Measurements from ENCODE around the gene CSRP3.
A peak's percentile ranks its signal among the peaks of the same experiment; 100 is the strongest.

The CSRP3 gene

DNA sequence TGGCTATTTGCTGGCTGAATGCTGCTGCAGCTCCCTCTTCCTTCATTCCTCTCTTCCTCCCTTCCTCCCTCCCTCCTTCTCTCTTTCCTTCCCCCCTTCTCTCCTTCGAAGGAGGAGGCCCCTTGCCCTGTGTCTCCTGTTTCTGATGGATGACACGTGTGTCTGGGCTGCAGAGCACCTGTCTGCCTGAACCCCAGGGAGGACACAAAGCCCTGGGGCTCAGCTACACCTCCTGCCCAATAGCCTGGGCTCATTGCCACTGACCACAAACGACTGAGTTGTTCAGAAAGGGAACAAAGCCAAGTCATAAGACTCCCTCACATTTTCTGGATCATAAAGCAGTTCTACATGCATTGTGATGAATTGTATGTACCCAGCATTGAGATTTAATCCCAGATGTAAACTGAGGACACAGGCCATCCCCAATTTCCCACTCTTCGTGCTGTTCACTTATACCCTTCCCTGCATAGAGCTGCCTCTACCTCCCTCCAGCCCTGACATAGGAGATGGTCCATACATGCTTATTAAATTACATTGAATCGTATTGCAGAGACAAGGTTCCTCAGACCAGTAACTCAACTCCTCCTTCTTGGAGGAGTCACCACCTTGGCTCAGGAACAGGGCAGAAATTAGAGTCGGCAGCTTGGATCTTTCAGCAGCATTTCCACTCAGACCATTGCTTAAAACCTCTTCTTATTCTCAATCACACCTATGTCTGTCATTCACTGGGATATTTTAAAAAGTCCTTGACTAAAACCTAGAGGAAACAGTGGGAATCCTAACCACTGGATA, 1.2 kb downstream of the CSRP3 start:
- H3K36me3 ChIP-seq (ENCODE audit: insufficient read depth, low read length) = no peaks in the 10 kb centered on the region; the same call in 1 of the 2 replicates
- peak overlapping the region; percentile 72 for H3K4me2 ChIP-seq (ENCODE audit: low read depth, low read length, poor library complexity, severe bottlenecking)

DNA sequence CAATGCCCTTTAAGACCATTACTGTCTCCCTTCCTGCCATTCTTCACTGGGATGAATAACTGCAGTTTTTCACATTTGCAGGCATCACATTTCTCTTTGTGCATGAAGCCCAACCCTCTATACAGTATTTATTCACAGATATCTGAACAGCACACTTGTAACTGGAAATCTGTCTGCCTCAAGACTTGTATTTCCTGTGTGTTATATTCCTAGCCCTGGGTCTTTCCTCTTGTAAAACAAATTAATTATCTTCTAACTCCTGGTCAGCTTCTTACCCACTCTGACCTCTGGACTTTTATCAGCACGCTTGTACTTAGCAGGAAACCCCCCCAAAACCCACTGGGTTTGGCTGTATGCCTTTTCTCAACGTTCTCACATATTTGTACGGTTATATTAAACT, 2.0 kb downstream of the CSRP3 start:
- peaks cover 61% of the 10 kb centered on the region for H3K4me1 ChIP-seq (ENCODE audit: insufficient read depth, low read length, poor library complexity, severe bottlenecking)
- no peaks in the 10 kb centered on the region; the same call in 1 of the 2 replicates for H3K36me3 ChIP-seq (ENCODE audit: insufficient read depth, low read length)
- H3K9ac ChIP-seq (ENCODE audit: low read depth, low read length, poor library complexity, severe bottlenecking) = peak overlapping the region; percentile 75
- peaks cover 30% of the 10 kb centered on the region for H3F3A ChIP-seq (ENCODE audit: low read depth)
- H3K79me2 ChIP-seq (ENCODE audit: insufficient read depth, low read length) = no peaks in the 10 kb centered on the region
- peak overlapping the region; percentile 72 for H3K4me2 ChIP-seq (ENCODE audit: low read depth, low read length, poor library complexity, severe bottlenecking)
- no peaks in the 10 kb centered on the region for H4K20me1 ChIP-seq (ENCODE audit: insufficient read depth, low read length, poor library complexity, severe bottlenecking)
- no peak overlapping the region for H2AFZ ChIP-seq (ENCODE audit: low read length)
- H3K9me2 ChIP-seq (replicated peaks; ENCODE audit: low read depth, low read length) = no peaks in the 10 kb centered on the region
- TF ChIP-seq, protein P1, sequence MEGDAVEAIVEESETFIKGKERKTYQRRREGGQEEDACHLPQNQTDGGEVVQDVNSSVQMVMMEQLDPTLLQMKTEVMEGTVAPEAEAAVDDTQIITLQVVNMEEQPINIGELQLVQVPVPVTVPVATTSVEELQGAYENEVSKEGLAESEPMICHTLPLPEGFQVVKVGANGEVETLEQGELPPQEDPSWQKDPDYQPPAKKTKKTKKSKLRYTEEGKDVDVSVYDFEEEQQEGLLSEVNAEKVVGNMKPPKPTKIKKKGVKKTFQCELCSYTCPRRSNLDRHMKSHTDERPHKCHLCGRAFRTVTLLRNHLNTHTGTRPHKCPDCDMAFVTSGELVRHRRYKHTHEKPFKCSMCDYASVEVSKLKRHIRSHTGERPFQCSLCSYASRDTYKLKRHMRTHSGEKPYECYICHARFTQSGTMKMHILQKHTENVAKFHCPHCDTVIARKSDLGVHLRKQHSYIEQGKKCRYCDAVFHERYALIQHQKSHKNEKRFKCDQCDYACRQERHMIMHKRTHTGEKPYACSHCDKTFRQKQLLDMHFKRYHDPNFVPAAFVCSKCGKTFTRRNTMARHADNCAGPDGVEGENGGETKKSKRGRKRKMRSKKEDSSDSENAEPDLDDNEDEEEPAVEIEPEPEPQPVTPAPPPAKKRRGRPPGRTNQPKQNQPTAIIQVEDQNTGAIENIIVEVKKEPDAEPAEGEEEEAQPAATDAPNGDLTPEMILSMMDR (conservative IDR thresholded peaks at IDR 0.05; ENCODE audit: low read length) = no peak
- TF ChIP-seq EZH2phosphoT487 (IDR thresholded peaks at IDR 0.05; ENCODE audit: borderline replicate concordance) = no peak
- no peaks in the 10 kb centered on the region for H3K27me3 ChIP-seq (ENCODE audit: insufficient read depth, low read length, poor library complexity, severe bottlenecking)
- H3K4me3 ChIP-seq (ENCODE audit: low read length, poor library complexity, severe bottlenecking) = peak overlapping the region; percentile 52
- peaks cover 9% of the 10 kb centered on the region for H3K9me3 ChIP-seq (ENCODE audit: insufficient read depth, low read depth, low read length)

More for the DNA sequence above, 1.2 kb downstream of the CSRP3 start:
- Histone ChIP-seq H3K79me2 (ENCODE audit: insufficient read depth, low read length) (no peaks in the 10 kb centered on the region), H3K4me3 (ENCODE audit: low read length, poor library complexity, severe bottlenecking) (peak overlapping the region; percentile 52), H3K9ac (ENCODE audit: low read depth, low read length, poor library complexity, severe bottlenecking) (peak overlapping the region; percentile 75), H4K20me1 (ENCODE audit: insufficient read depth, low read length, poor library complexity, severe bottlenecking) (no peaks in the 10 kb centered on the region), H3K9me3 (ENCODE audit: insufficient read depth, low read depth, low read length) (peaks cover 9% of the 10 kb centered on the region), H3K9me2 (replicated peaks; ENCODE audit: low read depth, low read length) (no peaks in the 10 kb centered on the region), H3K27me3 (ENCODE audit: insufficient read depth, low read length, poor library complexity, severe bottlenecking) (no peaks in the 10 kb centered on the region), H3F3A (ENCODE audit: low read depth) (peaks cover 30% of the 10 kb centered on the region), H3K4me1 (ENCODE audit: insufficient read depth, low read length, poor library complexity, severe bottlenecking) (peaks cover 69% of the 10 kb centered on the region), H2AFZ (ENCODE audit: low read length) (no peak overlapping the region)
- TF ChIP-seq, protein P1 (conservative IDR thresholded peaks at IDR 0.05; ENCODE audit: low read length) = no peak
- no peak for TF ChIP-seq EZH2phosphoT487 (IDR thresholded peaks at IDR 0.05; ENCODE audit: borderline replicate concordance)

DNA sequence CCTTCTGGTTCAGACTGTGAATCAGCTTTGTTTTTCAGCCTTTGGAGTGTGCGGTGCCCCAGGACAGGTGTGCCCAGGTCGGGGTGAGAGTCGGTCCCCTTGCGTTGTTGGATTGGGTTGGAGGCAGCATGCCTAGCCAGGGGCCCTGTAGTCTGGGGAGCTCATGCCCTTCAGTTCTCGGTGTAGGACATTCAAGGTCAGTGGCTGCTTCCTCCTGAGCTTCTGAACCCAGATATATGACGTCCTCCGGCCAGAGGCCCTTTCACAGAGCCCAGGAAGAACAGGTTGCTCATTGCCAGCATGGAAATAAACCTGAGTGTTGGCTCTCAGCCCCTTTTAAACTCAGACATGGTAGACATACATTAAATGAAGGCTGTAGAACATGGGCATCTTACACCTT, 2.7 kb downstream of the CSRP3 start:
- H3K4me1 ChIP-seq (ENCODE audit: insufficient read depth, low read length, poor library complexity, severe bottlenecking) = peaks cover 60% of the 10 kb centered on the region
- H3K4me2 ChIP-seq (ENCODE audit: low read depth, low read length, poor library complexity, severe bottlenecking) = peak overlapping the region; percentile 72
- H3K36me3 ChIP-seq (ENCODE audit: insufficient read depth, low read length) = no peaks in the 10 kb centered on the region; the same call in 1 of the 2 replicates
- H3F3A ChIP-seq (ENCODE audit: low read depth) = peaks cover 30% of the 10 kb centered on the region
- no peak for TF ChIP-seq EZH2phosphoT487 (IDR thresholded peaks at IDR 0.05; ENCODE audit: borderline replicate concordance)
- TF ChIP-seq, protein P1 (conservative IDR thresholded peaks at IDR 0.05; ENCODE audit: low read length) = no peak
- peak overlapping the region; percentile 52 for H3K4me3 ChIP-seq (ENCODE audit: low read length, poor library complexity, severe bottlenecking)
- no peaks in the 10 kb centered on the region for H4K20me1 ChIP-seq (ENCODE audit: insufficient read depth, low read length, poor library complexity, severe bottlenecking)
- H3K79me2 ChIP-seq (ENCODE audit: insufficient read depth, low read length) = no peaks in the 10 kb centered on the region
- peaks cover 9% of the 10 kb centered on the region for H3K9me3 ChIP-seq (ENCODE audit: insufficient read depth, low read depth, low read length)
- H3K9me2 ChIP-seq (replicated peaks; ENCODE audit: low read depth, low read length) = no peaks in the 10 kb centered on the region
- no peaks in the 10 kb centered on the region for H3K27me3 ChIP-seq (ENCODE audit: insufficient read depth, low read length, poor library complexity, severe bottlenecking)
- no peak overlapping the region for H2AFZ ChIP-seq (ENCODE audit: low read length)
- H3K9ac ChIP-seq (ENCODE audit: low read depth, low read length, poor library complexity, severe bottlenecking) = peak overlapping the region; percentile 75

Measured in Loucy (cell line).